GM12873 (cell line): ENCODE measurements around the gene IL31.

Experiments
- CTCF ChIP-seq: IDR thresholded peaks from 2 replicates; pipeline ENCODE4 v1.5.1; 2012; ENCODE audit warnings: low read depth, mild to moderate bottlenecking, moderate library complexity, low read length, control low read depth; ENCODE audit not compliant: insufficient read depth; ENCODE audit errors: missing control alignments

The IL31 gene

GRCh38 chr12:122147514-122148290 is 26.3 kb downstream of the IL31 start:
- no peak for TF ChIP-seq CTCF

GRCh38 chr12:122145505-122146330 is 28.3 kb downstream of the IL31 start:
- no peak for TF ChIP-seq CTCF

- TF ChIP-seq CTCF = no peak
Observed at GRCh38 chr12:122144885-122145284, 29.1 kb downstream of the IL31 start.

- TF ChIP-seq CTCF = no peak
Observed at GRCh38 chr12:122142857-122143256, 31.2 kb downstream of the IL31 start.

GRCh38 chr12:122141911-122142725 is 31.9 kb downstream of the IL31 start:
- TF ChIP-seq CTCF = no peak

GRCh38 chr12:122140467-122141257 is 33.4 kb downstream of the IL31 start:
- no peak for TF ChIP-seq CTCF

- TF ChIP-seq CTCF = no peak
Observed at GRCh38 chr12:122139941-122140340, 34.1 kb downstream of the IL31 start.
